GM18868 (cell line): ENCODE measurements around the gene NECAB2.

Experiments
- ATAC-seq: cut with Tn5 transposase; IDR thresholded peaks from one replicate; pipeline ENCODE4 v1.9.1; 2021; ENCODE audit warnings: mild to moderate bottlenecking, moderate library complexity; ENCODE audit not compliant: unreplicated experiment

Gene NECAB2

DNA sequence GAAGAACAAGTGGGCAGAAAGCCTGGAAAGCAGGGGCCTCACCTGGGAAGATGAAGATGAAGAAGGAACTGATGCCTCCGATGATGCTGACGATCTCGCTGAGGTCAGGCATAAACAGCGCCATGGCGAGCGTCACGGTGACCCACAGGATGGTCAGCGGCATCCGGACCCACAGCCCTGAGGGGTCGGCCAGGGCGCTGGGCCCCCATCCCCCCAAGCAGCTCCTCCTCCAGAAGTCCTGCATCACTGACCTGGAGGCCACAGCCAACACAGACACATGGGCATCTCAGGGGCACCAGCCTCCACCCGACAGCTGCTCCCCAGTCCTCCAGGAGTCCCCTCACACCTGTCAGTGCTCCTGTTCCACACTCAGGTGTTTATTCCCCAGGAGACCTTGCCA lies 48.4 kb downstream of the NECAB2 start:
- ATAC-seq: no peak

DNA sequence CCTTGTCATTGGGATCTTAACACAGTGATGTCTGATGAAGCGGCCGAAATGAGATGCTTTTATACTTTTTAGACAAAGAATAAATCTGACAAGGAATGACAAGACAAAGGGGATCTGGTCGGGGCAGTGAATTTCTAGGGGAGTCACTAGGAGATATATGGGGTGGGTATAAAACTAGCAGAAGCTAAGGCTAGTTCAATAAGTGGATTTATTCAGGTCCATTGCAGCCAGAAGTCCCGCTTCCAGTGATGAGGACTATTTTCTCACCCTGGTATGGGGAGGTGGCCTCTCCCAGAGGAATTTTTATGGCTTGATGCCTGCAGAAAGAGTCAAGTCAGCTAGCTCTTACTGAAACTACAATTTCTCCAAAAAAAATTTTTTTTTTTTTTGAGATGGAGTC lies 50.7 kb downstream of the NECAB2 start:
- ATAC-seq: no peak

DNA sequence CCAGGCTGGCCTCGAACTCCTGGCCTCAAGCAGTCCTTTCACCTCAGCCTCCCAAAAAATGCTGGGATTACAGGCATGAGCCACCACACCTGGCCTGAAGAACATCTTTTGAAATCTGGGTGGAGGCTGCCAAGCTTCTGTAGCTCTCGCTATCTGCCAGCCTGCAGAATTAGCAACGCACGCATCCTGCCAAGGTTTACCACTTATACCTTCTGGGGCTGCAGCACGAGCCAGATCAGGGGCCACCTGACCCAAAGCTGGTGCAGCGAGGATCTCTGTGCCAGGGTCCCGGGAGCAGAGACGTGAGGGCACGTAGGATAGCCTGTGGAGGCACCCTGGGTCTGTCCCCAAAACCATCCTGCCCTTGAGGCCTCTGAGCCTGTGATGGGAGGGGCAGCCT lies 52.3 kb downstream of the NECAB2 start:
- no peak for ATAC-seq

DNA sequence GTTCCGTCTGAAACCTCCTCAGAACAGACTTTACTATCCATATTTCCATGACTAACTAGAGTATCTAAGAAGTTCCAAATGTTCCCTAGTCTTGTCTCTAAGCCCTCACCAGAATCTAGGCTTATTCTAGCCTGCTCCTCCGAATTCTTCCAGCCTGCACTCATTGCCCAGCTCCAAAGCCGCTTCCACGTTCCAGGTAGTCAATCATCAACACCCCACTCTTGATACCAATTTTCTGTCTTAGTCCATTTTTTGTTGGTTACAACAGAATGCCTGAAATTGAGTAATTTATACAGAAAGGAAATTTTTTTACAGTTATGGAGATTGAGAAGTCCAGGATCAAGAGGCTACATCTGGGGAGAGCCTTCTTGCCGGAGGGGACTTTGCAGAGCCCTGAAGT lies 53.4 kb downstream of the NECAB2 start:
- no peak for ATAC-seq

DNA sequence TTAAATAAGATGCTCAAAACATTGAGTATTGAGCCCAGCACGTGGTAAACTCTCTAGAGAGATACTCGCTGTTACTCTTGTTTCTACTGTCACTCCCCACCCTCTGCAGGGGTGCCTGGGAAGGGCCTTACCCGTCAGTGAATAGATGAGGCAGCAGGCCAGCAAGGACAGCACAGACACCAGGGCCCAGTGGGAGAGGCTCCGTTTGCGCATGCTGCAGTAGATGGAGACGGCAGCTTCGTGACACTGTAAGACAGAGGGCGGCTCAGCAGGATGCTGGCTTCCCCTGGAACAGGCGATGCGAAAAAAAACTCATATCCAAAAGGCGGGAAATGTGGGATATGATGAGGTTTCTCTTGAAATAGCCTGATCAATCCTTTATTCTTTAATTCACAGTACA lies 54.6 kb downstream of the NECAB2 start:
- no peak for ATAC-seq

DNA sequence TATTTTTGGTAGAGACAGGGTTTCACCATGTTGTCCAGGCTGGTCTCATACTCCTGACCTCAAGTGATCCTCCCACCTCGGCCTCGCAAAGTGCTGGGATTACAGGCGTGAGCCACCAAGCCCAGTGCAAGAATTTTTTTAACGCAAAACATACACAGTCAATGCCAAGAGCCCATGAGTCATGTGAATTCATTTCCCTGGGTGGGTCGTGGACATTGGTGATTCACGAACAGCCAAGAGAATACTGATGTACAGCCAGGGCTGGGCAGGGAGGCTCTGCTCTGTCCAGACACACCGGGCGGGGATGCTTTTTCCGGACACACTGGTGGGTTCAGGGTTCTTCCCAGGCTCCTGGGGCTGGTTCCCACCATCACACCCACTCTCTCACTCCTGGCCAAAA lies 56.8 kb downstream of the NECAB2 start:
- no peak for ATAC-seq

DNA sequence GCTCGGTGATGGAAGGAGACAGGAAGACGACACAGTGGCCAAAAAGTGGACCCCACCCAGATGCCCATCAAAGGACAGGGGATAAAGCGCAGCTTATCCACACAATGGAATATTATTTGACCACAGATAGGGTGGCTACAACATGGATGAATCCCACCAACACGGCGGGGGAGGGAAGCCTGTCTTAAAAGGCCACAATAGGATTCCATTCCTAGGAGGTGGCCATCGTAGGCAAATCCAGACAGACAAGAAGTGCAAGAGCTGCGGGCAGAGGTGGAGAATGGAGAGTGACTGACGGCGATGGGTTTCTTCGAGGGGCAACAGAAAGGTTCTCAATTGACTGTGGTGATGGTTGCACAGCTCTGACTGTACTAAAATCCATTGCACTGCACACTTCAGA lies 58.6 kb downstream of the NECAB2 start:
- ATAC-seq: no peak

DNA sequence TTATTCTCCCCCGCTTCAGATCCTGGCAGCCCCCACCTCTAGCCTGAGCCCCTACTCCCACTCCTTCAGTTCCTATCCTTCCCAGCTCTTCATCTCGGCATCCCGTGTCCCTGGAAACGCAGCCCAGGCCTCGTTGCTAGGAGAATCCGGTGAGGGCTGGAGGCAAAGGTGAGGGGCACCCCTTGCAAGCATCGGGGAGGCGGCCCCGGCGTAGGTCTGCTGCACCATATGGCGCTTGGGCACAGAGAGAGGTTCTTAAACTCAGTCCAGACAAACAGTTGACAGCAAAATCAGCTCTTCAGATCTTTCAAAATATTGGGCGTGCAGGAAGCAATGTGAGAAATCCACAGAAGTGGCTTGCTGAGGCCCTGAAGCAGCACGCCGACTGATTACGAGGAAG lies 59.6 kb downstream of the NECAB2 start:
- no peak for ATAC-seq

DNA sequence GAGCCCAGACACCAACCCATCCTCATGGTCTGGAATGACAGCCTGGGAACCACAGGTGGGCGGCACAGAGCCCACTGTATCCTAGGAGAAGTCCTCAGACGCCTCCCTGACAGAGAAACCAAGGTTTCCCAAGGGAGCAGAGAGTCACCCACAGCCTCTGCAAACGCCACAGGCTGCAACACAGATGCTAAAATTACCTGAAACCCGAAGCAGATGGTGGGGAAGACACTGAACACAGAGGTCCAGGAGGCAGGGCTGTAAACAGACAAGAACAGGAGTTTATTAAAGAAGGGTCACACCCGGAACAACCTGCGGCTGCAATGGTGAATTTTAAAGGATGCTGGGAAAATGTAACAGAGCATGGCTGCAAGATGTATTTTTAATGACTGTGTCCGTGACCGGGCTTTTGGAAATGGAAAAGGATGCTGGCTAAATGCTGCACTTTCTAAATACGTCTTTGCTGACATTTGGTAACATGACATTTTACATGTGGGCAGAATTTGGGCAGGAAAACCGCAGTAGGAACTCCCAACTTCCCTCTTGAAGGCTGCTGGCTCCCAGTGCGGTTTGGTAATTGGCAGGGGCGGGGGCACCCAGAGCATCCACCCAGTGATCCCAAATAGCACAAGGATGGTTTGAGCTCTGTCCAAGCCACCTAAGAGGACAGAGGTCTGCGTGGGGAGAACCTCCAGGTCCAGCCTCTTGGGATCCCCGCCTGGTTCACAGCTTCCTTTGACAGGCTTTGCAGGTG lies 61.4 kb downstream of the NECAB2 start:
- no peak for ATAC-seq

DNA sequence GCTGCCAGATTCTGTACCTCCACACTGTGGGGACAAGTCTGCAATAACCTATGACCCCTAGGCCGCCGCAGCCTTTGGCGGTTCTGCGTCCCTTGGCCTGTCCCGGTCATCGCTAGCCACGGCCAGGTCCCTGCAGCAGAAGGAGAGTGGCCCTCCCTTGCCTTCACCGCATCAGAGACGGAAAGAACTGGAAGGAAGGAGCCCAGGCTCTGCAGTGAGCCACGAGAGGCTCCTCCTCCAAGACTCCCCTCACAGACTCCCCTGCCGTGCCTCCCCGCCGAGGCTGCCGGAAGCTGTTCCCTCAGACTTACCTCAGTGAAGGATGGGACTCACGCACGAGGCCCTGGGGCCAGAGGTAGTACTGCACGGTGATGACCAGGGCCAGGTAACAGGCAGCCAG lies 63.5 kb downstream of the NECAB2 start:
- no peak for ATAC-seq

DNA sequence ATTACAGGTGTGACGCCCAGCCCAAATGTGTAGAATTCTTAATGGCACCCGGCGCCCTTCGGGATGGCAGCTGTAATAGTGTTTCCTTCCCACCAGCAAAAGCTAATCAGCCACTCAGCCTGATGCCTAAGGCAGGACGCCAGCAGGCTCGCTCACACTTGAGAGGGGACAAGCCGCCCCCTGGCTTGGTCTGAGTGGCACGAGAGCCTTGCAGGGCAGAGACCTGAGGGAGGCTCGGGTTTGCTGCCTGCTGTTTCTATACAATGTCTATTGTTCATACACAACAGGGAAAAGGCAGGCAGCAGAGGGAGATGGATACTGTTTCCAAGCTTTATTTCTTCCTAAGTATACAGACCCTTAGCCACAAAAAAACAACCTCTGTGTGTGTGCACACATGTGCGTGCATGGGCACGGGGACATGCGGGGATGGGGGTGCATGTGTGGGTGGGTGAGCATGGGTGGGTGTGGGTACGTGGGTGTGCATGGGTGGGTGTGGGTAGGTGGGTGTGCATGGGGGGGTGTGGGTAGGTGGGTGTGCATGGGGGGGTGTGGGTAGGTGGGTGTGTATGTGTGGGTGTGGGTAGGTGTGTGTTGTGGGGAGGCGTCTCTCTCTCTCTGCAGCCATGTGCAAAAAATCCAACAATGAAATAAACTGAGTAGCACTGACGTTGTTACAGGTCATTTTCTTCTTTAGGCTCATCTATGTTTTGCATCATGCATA lies 64.6 kb downstream of the NECAB2 start:
- no peak for ATAC-seq

DNA sequence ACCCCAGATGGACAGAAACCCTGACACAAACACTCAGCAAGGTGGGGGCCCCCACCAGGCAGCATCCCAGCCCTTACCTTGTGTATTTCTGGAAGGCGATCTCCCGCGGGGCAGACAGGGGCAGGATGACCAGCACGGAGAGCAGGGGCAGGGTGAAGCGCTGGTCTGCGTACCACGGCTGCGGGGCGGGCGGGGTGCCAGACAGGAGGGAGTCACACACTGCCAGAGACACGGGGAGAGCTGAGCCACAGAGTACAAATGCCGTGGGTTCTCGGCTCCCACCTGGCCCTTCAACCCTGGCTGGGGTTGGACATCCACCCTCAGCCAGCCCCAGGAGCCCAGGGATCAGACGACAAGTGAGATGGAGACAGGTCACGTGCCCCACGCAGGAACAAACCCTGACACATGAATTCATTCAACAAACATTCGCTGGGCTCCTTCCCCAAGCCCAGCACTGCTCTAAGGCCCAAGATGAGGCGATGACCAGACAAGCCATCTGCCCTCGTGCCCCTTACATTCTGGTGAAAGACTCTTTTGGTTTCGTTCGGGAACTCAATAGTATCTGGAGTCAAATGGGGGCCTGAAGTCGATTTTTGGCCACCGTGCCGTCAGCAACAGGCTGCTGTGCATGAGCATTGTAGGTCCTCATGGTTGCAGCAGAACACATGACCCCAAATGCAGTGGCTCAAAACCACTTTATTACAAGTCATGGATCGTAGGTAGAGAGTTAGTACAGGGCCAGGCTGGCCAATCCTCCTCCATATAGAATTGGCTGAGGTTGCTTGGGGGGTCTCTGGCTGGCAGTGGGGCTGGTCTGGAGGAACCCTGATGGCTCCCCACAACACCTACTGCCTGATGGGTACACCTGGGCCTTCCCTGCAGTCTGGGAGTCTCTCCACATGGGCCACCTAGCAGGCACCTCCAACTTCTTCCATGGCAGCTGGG lies 65.5 kb downstream of the NECAB2 start:
- ATAC-seq: no peak

DNA sequence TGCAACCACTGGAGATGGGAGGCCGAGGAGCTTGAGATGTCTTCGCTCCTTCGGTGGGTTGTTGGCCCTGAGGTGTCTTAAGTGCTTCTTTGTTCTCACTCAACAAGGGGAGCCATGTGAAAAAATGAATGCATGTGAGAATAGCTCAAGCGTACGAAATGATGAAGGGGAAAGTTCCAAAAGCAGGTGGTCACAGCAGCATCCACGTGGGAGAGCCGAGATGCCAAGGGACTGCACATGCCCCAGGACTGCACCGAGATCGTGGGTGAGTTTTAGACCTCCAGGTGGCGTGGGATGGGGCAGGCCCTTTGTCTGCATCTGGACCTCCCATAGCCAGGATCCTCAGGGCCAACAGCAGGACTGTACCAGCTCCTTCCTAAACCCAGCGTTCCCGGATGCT lies 66.5 kb downstream of the NECAB2 start:
- ATAC-seq: no peak

DNA sequence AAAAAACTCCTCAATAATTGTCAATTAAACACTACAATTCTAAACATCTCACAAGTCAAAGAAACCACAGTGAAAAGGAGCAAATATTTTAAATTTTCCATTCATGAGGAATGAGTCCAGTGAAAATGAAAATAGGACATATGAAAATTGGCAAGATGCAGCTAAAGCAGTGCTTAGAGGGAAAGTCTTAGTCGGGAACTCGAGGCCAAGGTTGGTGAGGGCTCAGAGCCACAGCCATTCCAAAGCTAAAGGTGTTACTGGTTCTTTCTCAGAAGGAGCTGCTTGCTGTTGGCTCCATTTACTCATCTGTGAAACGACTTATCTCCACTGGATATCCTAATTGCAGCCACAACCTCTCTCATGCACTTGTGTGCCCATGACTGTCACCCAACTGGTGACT lies 68.1 kb downstream of the NECAB2 start:
- no peak for ATAC-seq

DNA sequence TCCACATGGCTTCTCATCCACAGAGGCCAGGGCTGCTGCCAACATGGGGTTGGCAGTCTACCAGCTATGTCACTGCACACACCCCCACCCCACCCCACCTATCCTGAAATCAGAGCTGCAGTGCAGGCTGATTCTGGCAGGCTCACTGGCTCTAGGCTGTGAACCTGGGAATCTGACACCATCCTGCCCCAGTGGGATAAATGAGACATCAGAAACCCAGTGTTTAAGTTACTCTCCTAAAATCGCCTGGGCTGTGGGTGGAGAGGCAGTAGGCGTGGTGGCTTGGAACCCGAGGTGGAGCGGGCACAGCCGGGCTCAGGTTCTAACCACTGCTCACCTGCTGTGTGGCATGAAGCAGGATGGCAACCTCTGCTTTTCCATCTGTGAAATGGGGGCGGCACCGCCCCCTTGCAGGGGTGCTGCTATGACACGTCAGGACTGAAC lies 69.0 kb downstream of the NECAB2 start:
- no peak for ATAC-seq

DNA sequence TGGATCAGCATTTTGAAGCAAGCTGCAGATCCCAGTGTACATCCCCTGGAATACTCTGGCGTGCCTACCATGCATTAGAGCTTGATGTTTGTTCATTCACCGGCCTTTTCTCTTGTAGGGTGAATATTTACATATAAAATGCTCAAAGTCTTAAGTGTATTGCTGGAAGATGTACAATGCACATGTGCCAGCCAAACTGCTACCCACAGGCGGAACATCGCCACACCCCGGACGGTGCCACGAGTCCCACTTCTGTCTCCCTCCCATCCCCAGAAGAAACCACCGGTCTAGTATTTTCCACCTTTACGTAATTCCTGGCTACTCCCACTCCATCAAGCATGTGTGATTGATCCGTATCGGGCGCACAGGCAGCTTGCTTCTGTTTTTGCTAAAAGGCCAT lies 70.4 kb downstream of the NECAB2 start:
- ATAC-seq: no peak

DNA sequence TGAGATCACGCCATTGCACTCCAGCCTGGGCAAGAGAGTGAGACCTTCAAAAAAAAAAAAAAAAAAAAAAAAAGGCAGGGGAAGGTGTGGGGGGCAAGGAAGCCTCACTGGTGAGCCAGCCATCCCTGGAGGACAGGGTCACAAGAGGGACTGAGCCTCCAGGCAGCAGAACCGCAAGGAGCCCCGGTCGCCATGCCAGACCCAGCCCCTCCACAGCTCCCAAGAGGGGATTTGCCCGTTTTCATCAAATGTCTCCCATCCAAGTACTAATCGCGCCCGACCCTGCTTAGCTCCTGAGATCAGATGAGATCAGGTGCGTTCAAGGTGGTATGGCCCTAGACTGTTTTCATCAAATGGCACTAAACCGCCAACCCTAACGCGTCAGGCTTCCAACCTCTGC lies 71.7 kb downstream of the NECAB2 start:
- no peak for ATAC-seq

DNA sequence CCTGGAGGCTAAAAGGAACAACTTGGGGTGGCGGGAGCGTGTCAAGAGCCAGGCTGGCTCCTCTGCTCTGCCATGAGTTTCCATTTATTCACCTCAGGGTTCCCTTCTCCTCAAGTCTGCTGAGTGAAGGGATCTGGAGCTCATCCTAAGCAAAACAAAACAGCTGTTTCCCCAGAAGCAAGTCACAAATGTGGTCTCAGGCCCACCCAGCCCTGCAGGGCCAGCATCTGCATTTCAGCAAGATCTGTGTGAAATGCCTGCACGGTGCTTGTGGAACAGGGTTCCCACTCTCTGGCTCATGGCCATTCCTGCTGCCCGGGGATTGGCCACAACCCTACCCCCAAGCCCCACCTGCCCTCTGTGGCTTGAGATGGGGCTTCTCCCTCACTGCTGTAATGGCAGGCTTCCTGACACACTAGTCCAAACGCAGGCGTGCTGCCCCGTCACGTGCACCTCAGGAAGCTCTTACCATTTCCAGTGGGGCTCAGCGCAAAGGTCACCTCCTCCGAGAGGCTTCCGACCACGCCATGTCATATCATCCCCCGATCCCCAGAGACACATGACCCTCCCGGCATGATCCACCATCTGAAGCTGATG lies 72.3 kb downstream of the NECAB2 start:
- ATAC-seq: no peak

DNA sequence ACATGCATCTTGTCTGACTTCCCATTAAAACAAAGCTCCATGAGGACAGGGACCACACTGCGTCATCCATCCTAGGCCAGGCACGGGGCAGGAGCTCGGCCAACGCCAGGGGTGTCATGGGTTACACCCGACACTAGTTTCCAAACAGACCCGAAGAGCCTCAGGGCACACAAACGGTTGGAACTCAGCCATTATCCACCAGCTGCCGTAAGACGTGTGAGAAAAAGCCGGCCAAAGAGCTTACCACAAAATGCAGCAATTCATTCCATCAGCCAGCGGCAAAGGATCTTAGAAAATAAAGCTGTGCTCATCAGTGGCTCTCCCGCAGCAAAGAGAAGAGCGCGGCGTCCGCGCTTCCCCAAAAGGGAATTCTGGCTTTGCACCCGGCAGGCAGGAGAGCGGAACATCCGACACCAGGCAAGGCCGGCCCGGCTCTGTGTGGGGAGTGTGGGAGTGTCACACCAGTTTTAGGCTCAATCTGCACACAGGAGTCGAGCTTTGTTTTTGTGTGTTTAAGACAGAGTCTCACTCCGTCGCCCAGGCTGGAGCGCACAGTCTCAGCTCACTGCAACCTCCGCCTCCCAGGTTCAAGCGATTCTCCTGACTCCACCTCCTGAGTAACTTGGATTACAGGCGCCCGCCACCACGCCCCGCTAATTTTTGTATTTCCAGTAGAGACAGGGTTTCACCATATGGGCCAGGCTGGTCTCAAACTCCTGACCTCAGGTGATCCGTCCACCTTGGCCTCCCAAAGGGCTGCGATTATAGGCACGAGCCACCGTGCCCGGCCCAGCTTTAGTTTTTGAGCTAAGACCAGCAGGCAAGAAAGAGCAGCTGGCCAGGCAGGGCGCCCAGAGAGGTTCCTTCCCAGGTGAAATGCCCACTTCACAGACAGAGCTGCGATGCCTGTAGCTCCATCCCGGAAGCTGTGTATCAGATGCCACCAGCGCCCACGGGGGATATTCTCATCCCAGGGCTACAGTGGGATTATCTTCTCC lies 73.1 kb downstream of the NECAB2 start:
- ATAC-seq: no peak

DNA sequence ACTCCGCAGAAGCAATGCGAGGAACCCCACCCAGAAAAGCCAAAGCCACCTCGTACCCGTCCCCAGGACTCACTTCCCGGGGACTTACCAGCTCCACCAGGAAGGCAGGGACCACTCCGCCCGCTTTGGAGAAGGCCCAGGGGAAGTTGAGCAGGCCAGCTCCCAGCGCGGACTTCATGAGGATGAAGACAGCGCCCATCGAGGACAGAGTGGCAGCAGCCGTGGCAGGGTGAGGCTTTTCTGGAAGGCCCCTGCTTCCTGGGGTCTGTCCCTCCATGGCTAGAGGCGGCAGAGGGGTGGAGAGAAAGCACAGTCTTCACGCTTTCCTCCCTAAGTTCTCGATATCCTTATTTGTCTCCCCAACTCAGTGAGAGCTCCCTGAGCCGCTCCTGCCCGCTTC lies 73.8 kb downstream of the NECAB2 start:
- ATAC-seq: no peak
